Placental epithelial cell (primary cell): ENCODE results near the gene KRT39. TPM values are rescaled to one million over a fixed set of nuclear protein-coding genes. Genes with fewer than 3 reads are reported as not detected.

ENCODE experiments used
- small RNA-seq: library from RNA; depleted of rRNA; stranded (forward); fragments of <200 nt; gene quantifications from one replicate; pipeline ENCODE3, GENCODE V24; 2012
- total RNA-seq: library from RNA; depleted of rRNA; stranded (reverse); fragments of >200 nt; gene quantifications from 2 replicates; pipeline ENCODE4 v1.2.3, GENCODE V29; 2012

The KRT39 gene
- total RNA-seq, result not detected in 2 replicates

GRCh38 chr17:40966848-40967247, at the start of gene KRT39:
Gene KRT39 (minus strand): TSS chr17:40966948. CDS start chr17:40966856, 92 bp downstream.

GRCh38 chr17:41008811-41009210, 42.1 kb upstream of the KRT39 start, which contains the start of gene KRTAP3-1:
Gene KRTAP3-1 (minus strand): TSS chr17:41009128. CDS start chr17:41009074, 54 bp downstream.

GRCh38 chr17:40999563-40999962, 32.8 kb upstream of the KRT39 start, which contains the start of gene KRTAP3-2:
Gene KRTAP3-2 (minus strand): TSS chr17:40999906. CDS start chr17:40999853, 53 bp downstream.

GRCh38 chr17:40993839-40994238, 27.1 kb upstream of the KRT39 start, which contains the start of gene KRTAP3-3:
Gene KRTAP3-3 (minus strand): TSS chr17:40994164. CDS start chr17:40994097, 67 bp downstream.

GRCh38 chr17:40984226-40984625, 17.5 kb upstream of the KRT39 start, which contains the start of gene KRT40:
Gene KRT40 (minus strand): TSS chr17:40984326. CDS start chr17:40984273, 53 bp downstream.

GRCh38 chr17:40937384-40937819, 29.3 kb downstream of the KRT39 start, which contains the start of gene KRT23:
Gene KRT23 (minus strand): TSS chr17:40937646. CDS start chr17:40936603, 1,043 bp downstream.

Small RNA genes lying within 50 kb of the gene (small RNA-seq; reads per million reads assigned to genes)
- gene KRTAP3-4P, result not detected

Other genes with a start within 250 kb of the KRT39 start
- not detected in 2 replicates for gene KRT25, start 211.6 kb downstream of the KRT39 start, total RNA-seq
- gene KRT26, start 194.7 kb downstream of the KRT39 start, total RNA-seq, result under 0.01 TPM in 1 of 2 replicates, not detected in the other
- gene KRT27, start 184.4 kb downstream of the KRT39 start, total RNA-seq, result 0.79 TPM in 1 of 2 replicates, not detected in the other
- not detected in 2 replicates for gene KRT28, start 167.0 kb downstream of the KRT39 start, total RNA-seq
- gene KRT10, start 144.3 kb downstream of the KRT39 start, total RNA-seq, result 5.1 and 9.8 TPM in 2 replicates
- not detected in 2 replicates for gene KRT12, start 99.7 kb downstream of the KRT39 start, total RNA-seq
- not detected in 2 replicates for gene KRT20, start 81.7 kb downstream of the KRT39 start, total RNA-seq
- 0.79 and 1.4 TPM in 2 replicates for gene KRT23, start 29.3 kb downstream of the KRT39 start, total RNA-seq
- not detected in 2 replicates for gene KRT40, start 17.4 kb upstream of the KRT39 start, total RNA-seq
- not detected in 2 replicates for gene KRTAP3-3, start 27.2 kb upstream of the KRT39 start, total RNA-seq
- not detected in 2 replicates for gene KRTAP3-2, start 33.0 kb upstream of the KRT39 start, total RNA-seq
- gene KRTAP3-1, start 42.2 kb upstream of the KRT39 start, total RNA-seq, result not detected in 2 replicates
- gene KRTAP1-5, start 60.3 kb upstream of the KRT39 start, total RNA-seq, result not detected in 2 replicates
- not detected in 2 replicates for gene KRTAP1-4, start 63.2 kb upstream of the KRT39 start, total RNA-seq
- gene KRTAP1-3, start 67.9 kb upstream of the KRT39 start, total RNA-seq, result not detected in 2 replicates
- gene KRTAP1-1, start 74.5 kb upstream of the KRT39 start, total RNA-seq, result not detected in 2 replicates
- gene KRTAP2-1, start 80.4 kb upstream of the KRT39 start, total RNA-seq, result not detected in 2 replicates
- gene KRTAP2-2, start 88.3 kb upstream of the KRT39 start, total RNA-seq, result not detected in 2 replicates
- gene KRTAP2-3, start 93.2 kb upstream of the KRT39 start, total RNA-seq, result 2.3 TPM in 1 of 2 replicates, not detected in the other
- gene KRTAP2-4, start 98.9 kb upstream of the KRT39 start, total RNA-seq, result not detected in 2 replicates
- gene KRTAP4-7, start 117.2 kb upstream of the KRT39 start, total RNA-seq, result not detected in 2 replicates
- not detected in 2 replicates for gene KRTAP4-8, start 131.2 kb upstream of the KRT39 start, total RNA-seq
- gene KRTAP4-16, start 135.3 kb upstream of the KRT39 start, total RNA-seq, result not detected in 2 replicates
- gene KRTAP4-9, start 138.4 kb upstream of the KRT39 start, total RNA-seq, result not detected in 2 replicates
- gene KRTAP4-11, start 151.4 kb upstream of the KRT39 start, total RNA-seq, result not detected in 2 replicates
- not detected in 2 replicates for gene KRTAP4-12, start 157.2 kb upstream of the KRT39 start, total RNA-seq
- not detected in 2 replicates for gene KRTAP4-6, start 173.6 kb upstream of the KRT39 start, total RNA-seq
- not detected in 2 replicates for gene KRTAP4-5, start 182.9 kb upstream of the KRT39 start, total RNA-seq
- gene KRTAP4-4, start 193.8 kb upstream of the KRT39 start, total RNA-seq, result not detected in 2 replicates
- not detected in 2 replicates for gene KRTAP4-3, start 201.3 kb upstream of the KRT39 start, total RNA-seq
- not detected in 2 replicates for gene KRTAP4-2, start 211.3 kb upstream of the KRT39 start, total RNA-seq
- not detected in 2 replicates for gene KRTAP4-1, start 218.0 kb upstream of the KRT39 start, total RNA-seq
- not detected in 2 replicates for gene KRTAP9-1, start 222.9 kb upstream of the KRT39 start, total RNA-seq